ENCODE data around the gene SMU1. TPM values are rescaled to one million over a fixed set of nuclear protein-coding genes. Genes with fewer than 3 reads are reported as not detected.

Gene SMU1
- total RNA-seq, 1 experiment from 2014 or later, result 23.2 TPM

GRCh38 chr9:33112094-33112493, 35.6 kb upstream of the SMU1 start:
- POLR2A ChIA-PET, result no interaction called here
- CTCF ChIA-PET, result no interaction called here
- peak; percentile 13 for ATAC-seq
- Mint-ChIP-seq H3K4me1 (peaks cover 31% of the 10 kb centered on the region), H3K27me3 (ENCODE audit: low read depth) (no peaks in the 10 kb centered on the region), H3K4me3 (no peak overlapping the region), H3K27ac (peak overlapping the region; percentile 57; the same call in 1 of the 2 replicates), H3K9me3 (no peaks in the 10 kb centered on the region), H3K36me3 (no peaks in the 10 kb centered on the region)
- no peak for TF ChIP-seq GTF2I (CRISPR knock-in tag; conservative IDR thresholded peaks at IDR 0.05)
- peak; percentile 50; the same call in 1 of the 2 replicates for TF ChIP-seq ZNF423 (CRISPR knock-in tag; IDR thresholded peaks at IDR 0.05)
- DNase-seq (ENCODE audit: low spot score), result no peak

DNA sequence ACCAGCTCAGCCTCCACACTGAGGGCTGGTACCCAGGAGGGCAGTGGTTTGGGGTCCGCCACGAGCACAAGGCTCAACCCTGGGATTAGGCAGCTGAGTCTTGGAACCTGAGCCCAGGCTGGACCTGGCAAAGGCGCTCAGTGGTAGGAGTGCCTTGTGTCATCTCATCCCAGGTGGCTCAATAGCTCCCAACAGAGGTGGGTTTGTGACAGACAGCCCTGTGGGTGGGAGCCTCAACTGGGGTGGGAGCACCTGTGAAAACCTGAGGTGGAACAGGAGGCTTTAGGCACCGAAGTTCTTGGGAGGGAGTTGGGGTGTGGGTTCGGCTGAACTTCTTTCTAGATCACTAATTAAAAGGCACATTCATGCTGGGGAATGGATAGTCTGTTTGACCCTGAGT, 35.2 kb upstream of the SMU1 start:
- DNase-seq (ENCODE audit: low spot score) (no peak), ATAC-seq (peak; percentile 50)
- Mint-ChIP-seq H3K4me1 (peaks cover 34% of the 10 kb centered on the region), H3K4me3 (no peak overlapping the region), H3K27ac (peak overlapping the region; percentile 57; the same call in 1 of the 2 replicates), H3K36me3 (no peaks in the 10 kb centered on the region), H3K27me3 (ENCODE audit: low read depth) (no peaks in the 10 kb centered on the region), H3K9me3 (no peaks in the 10 kb centered on the region)
- POLR2A ChIA-PET, result no interaction called here
- TF ChIP-seq, protein P1, sequence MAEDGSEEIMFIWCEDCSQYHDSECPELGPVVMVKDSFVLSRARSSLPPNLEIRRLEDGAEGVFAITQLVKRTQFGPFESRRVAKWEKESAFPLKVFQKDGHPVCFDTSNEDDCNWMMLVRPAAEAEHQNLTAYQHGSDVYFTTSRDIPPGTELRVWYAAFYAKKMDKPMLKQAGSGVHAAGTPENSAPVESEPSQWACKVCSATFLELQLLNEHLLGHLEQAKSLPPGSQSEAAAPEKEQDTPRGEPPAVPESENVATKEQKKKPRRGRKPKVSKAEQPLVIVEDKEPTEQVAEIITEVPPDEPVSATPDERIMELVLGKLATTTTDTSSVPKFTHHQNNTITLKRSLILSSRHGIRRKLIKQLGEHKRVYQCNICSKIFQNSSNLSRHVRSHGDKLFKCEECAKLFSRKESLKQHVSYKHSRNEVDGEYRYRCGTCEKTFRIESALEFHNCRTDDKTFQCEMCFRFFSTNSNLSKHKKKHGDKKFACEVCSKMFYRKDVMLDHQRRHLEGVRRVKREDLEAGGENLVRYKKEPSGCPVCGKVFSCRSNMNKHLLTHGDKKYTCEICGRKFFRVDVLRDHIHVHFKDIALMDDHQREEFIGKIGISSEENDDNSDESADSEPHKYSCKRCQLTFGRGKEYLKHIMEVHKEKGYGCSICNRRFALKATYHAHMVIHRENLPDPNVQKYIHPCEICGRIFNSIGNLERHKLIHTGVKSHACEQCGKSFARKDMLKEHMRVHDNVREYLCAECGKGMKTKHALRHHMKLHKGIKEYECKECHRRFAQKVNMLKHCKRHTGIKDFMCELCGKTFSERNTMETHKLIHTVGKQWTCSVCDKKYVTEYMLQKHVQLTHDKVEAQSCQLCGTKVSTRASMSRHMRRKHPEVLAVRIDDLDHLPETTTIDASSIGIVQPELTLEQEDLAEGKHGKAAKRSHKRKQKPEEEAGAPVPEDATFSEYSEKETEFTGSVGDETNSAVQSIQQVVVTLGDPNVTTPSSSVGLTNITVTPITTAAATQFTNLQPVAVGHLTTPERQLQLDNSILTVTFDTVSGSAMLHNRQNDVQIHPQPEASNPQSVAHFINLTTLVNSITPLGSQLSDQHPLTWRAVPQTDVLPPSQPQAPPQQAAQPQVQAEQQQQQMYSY (CRISPR knock-in tag; IDR thresholded peaks at IDR 0.05), result peak; percentile 45; the same call in 1 of the 2 replicates
- TF ChIP-seq JUN (CRISPR knock-in tag; IDR thresholded peaks at IDR 0.05), result no peak
- CTCF ChIA-PET, result interaction anchor here (0.6 kb wide), 1 partner anchor 30 kb away, joined by 3 read pairs; no protein-coding TSS in a partner anchor

DNA sequence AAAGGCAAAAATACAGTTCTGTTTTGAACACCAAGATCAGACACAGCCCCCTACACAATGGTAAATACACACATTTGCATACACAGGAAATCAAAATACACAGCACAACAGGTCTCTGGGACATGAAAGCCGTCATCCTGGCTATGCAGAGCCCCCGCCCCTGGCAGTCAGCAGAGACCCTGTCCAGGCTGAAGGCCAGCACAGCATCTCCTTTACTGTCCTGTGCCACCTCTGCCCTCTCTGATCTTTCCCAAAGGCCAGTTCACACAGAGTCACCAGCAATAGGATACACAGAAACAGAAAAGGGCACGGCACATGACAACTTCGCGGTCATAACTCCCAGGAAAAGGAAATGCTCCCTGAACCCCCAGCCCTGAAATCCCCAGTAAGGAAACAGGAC, 34.2 kb upstream of the SMU1 start:
- ChIA-PET POLR2A (no interaction called here), CTCF (no interaction called here)
- H3K27me3 Mint-ChIP-seq (ENCODE audit: low read depth), result no peaks in the 10 kb centered on the region
- H3K4me1 Mint-ChIP-seq, result peaks cover 34% of the 10 kb centered on the region
- DNase-seq (ENCODE audit: low spot score) (no peak), ATAC-seq (no peak)
- no peak for TF ChIP-seq TCF7 (CRISPR knock-in tag; IDR thresholded peaks at IDR 0.05; ENCODE audit: low read depth)
- no peak for TF ChIP-seq JAZF1 (CRISPR knock-in tag; IDR thresholded peaks at IDR 0.05)
- no peak for TF ChIP-seq MXD4 (CRISPR knock-in tag; IDR thresholded peaks at IDR 0.05; ENCODE audit: borderline replicate concordance)
- H3K36me3 Mint-ChIP-seq, result no peaks in the 10 kb centered on the region
- H3K9me3 Mint-ChIP-seq, result no peaks in the 10 kb centered on the region
- no peak overlapping the region for H3K4me3 Mint-ChIP-seq
- 0 out of 2 replicates have a peak overlapping the region, but pooled peaks have one; percentile 32 for H3K27ac Mint-ChIP-seq

DNA sequence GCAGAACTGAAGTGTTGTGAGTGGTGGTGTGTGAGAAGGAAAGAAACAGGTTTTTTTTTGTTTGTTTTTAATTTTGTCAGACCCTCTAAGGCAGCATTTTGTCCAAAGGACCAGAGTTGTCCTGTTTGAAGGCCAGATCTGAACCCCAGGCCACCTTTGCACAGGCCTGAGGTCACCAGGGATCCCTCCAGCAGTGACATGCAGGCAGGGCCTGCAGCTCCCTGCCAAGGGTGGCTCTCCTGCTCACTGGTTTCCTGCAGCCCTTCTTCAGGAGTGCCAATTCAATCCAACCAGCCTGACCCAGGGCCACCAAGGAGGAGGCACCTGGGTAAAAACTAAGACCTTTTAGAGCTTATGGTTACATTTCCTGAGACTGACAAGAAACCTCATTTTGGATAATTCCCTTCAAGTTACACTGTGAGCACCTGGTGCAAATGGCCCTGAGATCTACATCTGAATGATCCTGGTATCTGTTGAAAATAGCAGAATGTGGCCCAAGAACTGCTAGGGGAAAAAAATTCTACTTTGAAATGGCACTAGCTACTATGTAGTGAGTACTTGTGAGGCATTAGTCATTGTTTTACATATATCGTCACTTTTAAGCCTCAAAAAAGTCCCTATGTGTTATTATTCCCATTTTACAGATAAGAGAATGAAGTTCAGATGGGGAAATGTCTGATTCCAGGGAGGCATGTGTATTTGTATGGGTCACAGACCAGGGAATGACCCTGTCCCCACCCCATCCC, 33.5 kb upstream of the SMU1 start:
- ATAC-seq (no peak), DNase-seq (ENCODE audit: low spot score) (no peak)
- Mint-ChIP-seq H3K4me3 (no peak overlapping the region), H3K36me3 (no peaks in the 10 kb centered on the region), H3K27me3 (ENCODE audit: low read depth) (no peaks in the 10 kb centered on the region), H3K4me1 (peaks cover 34% of the 10 kb centered on the region), H3K9me3 (no peaks in the 10 kb centered on the region), H3K27ac (peak overlapping the region; percentile 89)
- ChIA-PET POLR2A (no interaction called here), CTCF (no interaction called here)
- TF ChIP-seq ETV6 (CRISPR knock-in tag; IDR thresholded peaks at IDR 0.05), result no peak
- TF ChIP-seq NR2C2 (CRISPR knock-in tag; IDR thresholded peaks at IDR 0.05), result no peak
- no peak for TF ChIP-seq SOX15 (CRISPR knock-in tag; IDR thresholded peaks at IDR 0.05)
- no peak for TF ChIP-seq SMAD4 (CRISPR knock-in tag; IDR thresholded peaks at IDR 0.05)
- no peak for TF ChIP-seq EMX1 (CRISPR knock-in tag; IDR thresholded peaks at IDR 0.05)
- TF ChIP-seq NR3C1 (CRISPR knock-in tag; conservative IDR thresholded peaks at IDR 0.05; ENCODE audit: low read depth), result no peak
- TF ChIP-seq RORB (CRISPR knock-in tag; IDR thresholded peaks at IDR 0.05), result no peak
- no peak for TF ChIP-seq ZNF396 (CRISPR knock-in tag; IDR thresholded peaks at IDR 0.05; ENCODE audit: borderline replicate concordance)
- TF ChIP-seq ZSCAN18 (CRISPR knock-in tag; IDR thresholded peaks at IDR 0.05), result no peak
- no peak for TF ChIP-seq ARID4B (CRISPR knock-in tag; IDR thresholded peaks at IDR 0.05; ENCODE audit: borderline replicate concordance)
- no peak for TF ChIP-seq PREB (CRISPR knock-in tag; IDR thresholded peaks at IDR 0.05; ENCODE audit: borderline replicate concordance)
- TF ChIP-seq ZBTB21 (CRISPR knock-in tag; IDR thresholded peaks at IDR 0.05; ENCODE audit: borderline replicate concordance), result no peak

Measured in WTC11 (cell line).